Measurements from ENCODE around the gene PDPK1.

DNA sequence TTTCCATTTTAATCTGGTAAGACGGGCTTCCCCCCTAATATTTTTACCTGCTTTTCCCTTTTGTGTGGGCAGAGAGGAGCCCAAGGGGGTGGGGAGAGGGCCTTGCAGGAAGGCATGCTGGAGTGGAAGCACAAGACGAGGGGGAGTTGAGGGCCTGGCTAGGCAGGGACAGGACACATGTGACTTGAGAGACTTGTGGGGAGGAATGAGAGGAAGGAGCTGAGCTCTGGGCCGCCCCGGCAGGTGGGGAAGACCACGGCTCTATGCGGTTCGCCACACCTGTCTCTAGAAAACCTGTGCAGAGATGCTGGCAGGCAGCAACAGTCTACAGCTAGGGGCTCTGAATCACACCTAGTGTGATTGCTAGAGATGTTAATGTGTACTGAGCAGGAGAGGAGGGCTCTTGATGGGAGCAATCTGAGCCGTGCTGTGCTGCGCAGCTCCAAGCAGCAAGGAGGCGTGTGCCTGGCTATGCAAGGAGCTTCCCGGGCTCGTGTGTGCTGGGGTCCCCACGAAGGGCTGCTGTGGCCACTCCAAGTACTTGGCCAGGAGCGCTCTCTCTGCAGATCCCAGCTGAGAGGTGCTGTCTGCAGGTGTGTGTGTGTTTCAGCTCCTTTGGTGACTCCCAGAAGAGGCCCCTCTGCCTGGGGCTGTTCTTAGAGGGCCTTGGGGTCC, 50.2 kb downstream of the PDPK1 start:
- TF ChIP-seq, protein P1, sequence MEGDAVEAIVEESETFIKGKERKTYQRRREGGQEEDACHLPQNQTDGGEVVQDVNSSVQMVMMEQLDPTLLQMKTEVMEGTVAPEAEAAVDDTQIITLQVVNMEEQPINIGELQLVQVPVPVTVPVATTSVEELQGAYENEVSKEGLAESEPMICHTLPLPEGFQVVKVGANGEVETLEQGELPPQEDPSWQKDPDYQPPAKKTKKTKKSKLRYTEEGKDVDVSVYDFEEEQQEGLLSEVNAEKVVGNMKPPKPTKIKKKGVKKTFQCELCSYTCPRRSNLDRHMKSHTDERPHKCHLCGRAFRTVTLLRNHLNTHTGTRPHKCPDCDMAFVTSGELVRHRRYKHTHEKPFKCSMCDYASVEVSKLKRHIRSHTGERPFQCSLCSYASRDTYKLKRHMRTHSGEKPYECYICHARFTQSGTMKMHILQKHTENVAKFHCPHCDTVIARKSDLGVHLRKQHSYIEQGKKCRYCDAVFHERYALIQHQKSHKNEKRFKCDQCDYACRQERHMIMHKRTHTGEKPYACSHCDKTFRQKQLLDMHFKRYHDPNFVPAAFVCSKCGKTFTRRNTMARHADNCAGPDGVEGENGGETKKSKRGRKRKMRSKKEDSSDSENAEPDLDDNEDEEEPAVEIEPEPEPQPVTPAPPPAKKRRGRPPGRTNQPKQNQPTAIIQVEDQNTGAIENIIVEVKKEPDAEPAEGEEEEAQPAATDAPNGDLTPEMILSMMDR (IDR thresholded peaks at IDR 0.05): no peak
- TF ChIP-seq POLR2AphosphoS5 (IDR thresholded peaks at IDR 0.05) (no peak), POLR2A (IDR thresholded peaks at IDR 0.05) (no peak), EP300 (IDR thresholded peaks at IDR 0.05) (no peak)

All from gastroesophageal sphincter (tissue), 3 donors.